GM12872 (cell line): ENCODE measurements around the gene BMPER.

Source experiments
- TF ChIP-seq, protein P1 (sequence below): IDR thresholded peaks from 3 replicates; pipeline ENCODE4 v1.5.1; 2011; ENCODE audit warnings: low read depth, mild to moderate bottlenecking, low read length, moderate library complexity; ENCODE audit not compliant: insufficient read depth

The BMPER gene

DNA sequence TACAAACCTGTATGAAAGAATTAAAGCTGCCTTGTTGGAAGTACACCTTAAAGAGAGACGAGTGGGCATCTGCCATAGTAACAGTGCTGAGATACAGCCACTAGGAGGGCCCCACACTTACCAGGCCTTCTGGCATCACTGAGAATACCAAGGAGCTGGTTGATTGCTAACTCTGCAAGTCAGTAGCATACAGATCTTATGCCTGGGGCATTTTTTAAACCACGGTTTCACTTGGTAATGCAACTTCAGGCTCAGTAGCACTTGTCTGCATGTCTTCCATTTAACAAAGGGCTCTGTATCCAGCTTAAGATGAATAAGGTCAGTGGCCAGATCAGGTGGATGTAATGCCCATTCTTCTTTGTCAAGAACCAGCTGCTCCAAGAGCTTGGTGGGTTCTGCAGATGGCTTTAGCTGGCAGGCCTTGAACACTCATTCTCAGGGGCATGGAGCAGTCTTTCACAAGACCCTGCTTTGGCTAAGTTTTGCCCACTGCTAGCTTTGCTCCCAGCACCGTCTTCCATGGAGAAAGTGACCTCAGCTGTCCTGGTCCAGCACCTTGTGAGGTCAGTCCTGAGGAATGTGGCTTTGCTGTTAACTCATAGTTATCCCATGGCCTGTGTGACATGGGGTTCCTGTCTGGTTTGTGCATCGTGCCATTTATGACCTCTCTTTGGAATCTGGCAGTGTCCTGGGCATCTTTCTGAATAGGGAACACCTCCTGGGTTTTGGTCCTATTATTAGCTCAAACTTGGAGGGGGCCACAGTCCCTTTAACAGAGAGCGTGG is 68.1 kb downstream of the BMPER start:
- TF ChIP-seq, protein P1, sequence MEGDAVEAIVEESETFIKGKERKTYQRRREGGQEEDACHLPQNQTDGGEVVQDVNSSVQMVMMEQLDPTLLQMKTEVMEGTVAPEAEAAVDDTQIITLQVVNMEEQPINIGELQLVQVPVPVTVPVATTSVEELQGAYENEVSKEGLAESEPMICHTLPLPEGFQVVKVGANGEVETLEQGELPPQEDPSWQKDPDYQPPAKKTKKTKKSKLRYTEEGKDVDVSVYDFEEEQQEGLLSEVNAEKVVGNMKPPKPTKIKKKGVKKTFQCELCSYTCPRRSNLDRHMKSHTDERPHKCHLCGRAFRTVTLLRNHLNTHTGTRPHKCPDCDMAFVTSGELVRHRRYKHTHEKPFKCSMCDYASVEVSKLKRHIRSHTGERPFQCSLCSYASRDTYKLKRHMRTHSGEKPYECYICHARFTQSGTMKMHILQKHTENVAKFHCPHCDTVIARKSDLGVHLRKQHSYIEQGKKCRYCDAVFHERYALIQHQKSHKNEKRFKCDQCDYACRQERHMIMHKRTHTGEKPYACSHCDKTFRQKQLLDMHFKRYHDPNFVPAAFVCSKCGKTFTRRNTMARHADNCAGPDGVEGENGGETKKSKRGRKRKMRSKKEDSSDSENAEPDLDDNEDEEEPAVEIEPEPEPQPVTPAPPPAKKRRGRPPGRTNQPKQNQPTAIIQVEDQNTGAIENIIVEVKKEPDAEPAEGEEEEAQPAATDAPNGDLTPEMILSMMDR = no peak

- TF ChIP-seq, protein P1 = no peak
These were observed 74.0 kb downstream of the BMPER start for GRCh38 chr7:33979300-33979806.

DNA sequence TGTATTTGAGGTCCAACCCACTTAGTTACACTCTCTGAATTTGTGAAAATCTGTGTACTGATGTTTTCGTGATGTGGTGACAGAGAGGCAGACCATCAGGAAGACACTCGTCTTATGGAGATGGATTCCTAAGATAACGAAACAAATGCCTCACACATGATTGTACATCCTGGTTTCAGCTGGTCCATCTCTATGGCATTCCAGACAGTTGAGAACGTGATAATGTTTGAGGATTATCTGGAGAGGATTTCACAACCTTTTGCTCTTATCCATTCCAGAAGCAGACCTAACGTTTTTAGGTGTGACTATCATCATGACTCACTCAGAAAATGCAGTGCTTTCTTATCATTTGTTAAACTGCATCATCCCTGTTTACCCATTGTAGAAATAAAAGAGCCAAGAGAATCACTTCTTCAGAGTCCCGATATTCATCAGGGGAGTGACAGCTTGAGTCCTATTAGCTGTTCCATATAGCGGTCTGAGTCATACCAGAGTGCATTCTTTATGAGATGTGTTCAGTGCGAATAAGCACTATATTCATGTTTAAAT is 74.5 kb downstream of the BMPER start:
- TF ChIP-seq, protein P1 = no peak

- TF ChIP-seq, protein P1 = no peak
These were observed 75.9 kb downstream of the BMPER start for GRCh38 chr7:33981226-33981625.

DNA sequence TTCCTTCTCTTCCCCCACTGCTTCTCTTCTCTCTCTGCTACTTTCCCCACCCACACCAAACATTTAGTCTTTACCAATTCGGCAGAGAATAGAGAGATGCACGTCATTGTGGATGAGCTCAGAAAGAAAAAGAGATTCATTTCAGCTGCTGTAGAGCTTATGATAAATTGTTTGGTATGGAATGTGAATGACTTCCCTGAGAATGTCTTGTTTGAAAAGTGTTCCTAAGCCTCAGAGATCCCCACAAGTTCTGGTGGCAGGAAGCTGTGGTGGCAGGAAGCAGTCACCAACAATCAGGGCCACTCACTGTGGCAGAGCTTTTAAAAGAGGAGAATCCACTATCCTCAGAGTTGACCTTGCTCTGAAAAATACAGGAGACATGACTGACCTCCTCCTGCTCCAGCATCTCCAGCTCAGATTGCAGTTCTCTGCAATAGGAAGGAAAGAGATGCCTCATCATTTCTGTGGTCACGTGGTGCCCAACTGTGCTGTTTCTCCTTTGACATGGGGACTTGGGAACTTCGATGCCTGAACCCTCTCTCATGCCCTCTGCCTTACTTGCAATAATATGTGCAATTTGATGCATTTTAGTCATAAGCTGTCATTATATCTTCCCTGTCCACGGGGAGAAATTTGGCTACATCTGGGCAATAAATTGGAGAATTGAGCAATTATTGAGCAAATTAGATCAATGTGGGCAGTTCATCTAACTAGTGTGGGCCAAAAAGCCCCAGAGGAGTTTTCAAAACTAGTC is 76.5 kb downstream of the BMPER start:
- TF ChIP-seq, protein P1 = no peak

GRCh38 chr7:33982425-33982786 is 77.1 kb downstream of the BMPER start:
- TF ChIP-seq, protein P1 = peak; percentile 34; the same call in 1 of the 3 replicates

GRCh38 chr7:33986451-33986850 is 81.1 kb downstream of the BMPER start:
- TF ChIP-seq, protein P1 = no peak
